Measurements from ENCODE around the gene MAD1L1. TPM values are rescaled to one million over a fixed set of nuclear protein-coding genes. Genes with fewer than 3 reads are reported as not detected.

MAD1L1 gene
- total RNA-seq, 1 donor from 2014 or later = 56.2 TPM

- Mint-ChIP-seq H3K27ac (no peak overlapping the region), H3K36me3 (ENCODE audit: low read depth) (peaks cover 4% of the 10 kb centered on the region), H3K9me3 (peaks cover 18% of the 10 kb centered on the region), H3K27me3 (ENCODE audit: insufficient read depth) (peaks cover 2% of the 10 kb centered on the region), H3K4me3 (no peak overlapping the region), H3K4me1 (ENCODE audit: low read depth) (peaks cover 4% of the 10 kb centered on the region)
- DNase-seq (ENCODE audit: low spot score) = no peak
- intact Hi-C loops (cut with micrococcal nuclease) = loop anchor here (2.0 kb wide), 1 partner anchor 19 kb away; no protein-coding TSS in a partner anchor
Observed at GRCh38 chr7:2019711-2020511, 212.8 kb downstream of the MAD1L1 start.

GRCh38 chr7:2019461-2019710 lies 213.4 kb downstream of the MAD1L1 start:
- H3K4me1 Mint-ChIP-seq (ENCODE audit: low read depth) = peaks cover 4% of the 10 kb centered on the region
- peaks cover 4% of the 10 kb centered on the region for H3K36me3 Mint-ChIP-seq (ENCODE audit: low read depth)
- no peak overlapping the region for H3K27ac Mint-ChIP-seq
- no peak overlapping the region for H3K4me3 Mint-ChIP-seq
- H3K27me3 Mint-ChIP-seq (ENCODE audit: insufficient read depth) = peaks cover 2% of the 10 kb centered on the region
- peaks cover 13% of the 10 kb centered on the region for H3K9me3 Mint-ChIP-seq
- no peak for DNase-seq (ENCODE audit: low spot score)
- intact Hi-C loops (cut with micrococcal nuclease) = no loop called here

DNA sequence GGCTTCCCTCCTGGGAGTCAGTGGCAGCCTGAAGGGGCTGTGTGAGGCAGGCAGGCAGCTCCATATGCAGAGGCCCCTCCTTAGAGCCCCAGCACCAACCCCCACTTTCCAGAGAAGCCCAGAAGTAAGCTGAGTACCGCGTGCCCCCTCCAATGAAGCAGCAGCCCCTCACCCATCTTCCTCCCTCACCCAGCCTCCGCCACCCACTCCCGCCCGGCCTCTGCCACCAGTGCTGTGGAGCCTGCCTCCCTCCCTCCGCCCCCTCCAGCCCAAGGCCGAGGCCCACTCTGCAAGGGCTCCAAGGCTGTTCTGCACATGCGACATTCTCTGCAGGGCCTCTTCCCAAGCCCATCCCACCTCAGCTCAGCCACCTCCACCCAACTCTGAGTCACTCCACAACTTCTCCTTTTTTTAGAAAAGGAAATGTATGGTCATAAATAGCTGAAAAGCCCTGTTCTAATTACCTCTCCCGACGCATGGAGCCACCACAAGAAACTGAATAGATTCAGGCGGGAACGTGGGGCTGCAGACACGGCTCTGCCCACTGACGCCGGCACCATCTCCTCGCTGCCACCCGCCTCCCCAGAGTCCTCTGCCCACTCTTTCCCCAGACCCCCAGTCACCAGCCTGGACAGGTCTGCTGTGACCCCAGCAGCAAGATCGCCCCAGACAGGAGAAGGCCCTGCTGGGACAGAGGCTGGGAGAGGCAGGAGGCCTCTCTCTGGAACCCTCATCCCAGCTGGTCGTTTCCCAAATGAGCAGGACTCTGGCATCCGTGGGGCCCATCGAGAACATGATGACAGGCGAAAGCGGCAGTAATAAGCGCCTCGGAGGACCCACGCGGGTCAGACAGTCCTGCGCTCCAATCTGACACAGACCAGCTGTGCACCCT lies 213.9 kb downstream of the MAD1L1 start:
- H3K27me3 Mint-ChIP-seq (ENCODE audit: insufficient read depth) = peaks cover 2% of the 10 kb centered on the region
- H3K9me3 Mint-ChIP-seq = peaks cover 8% of the 10 kb centered on the region
- H3K36me3 Mint-ChIP-seq (ENCODE audit: low read depth) = no peaks in the 10 kb centered on the region
- H3K4me3 Mint-ChIP-seq = no peak overlapping the region
- intact Hi-C loops (cut with micrococcal nuclease) = no loop called here
- peaks cover 4% of the 10 kb centered on the region for H3K4me1 Mint-ChIP-seq (ENCODE audit: low read depth)
- DNase-seq (ENCODE audit: low spot score) = no peak
- H3K27ac Mint-ChIP-seq = no peak overlapping the region

GRCh38 chr7:2017914-2018568 lies 214.7 kb downstream of the MAD1L1 start:
- Mint-ChIP-seq H3K9me3 (peaks cover 6% of the 10 kb centered on the region), H3K36me3 (ENCODE audit: low read depth) (peaks cover 3% of the 10 kb centered on the region), H3K4me1 (ENCODE audit: low read depth) (peaks cover 4% of the 10 kb centered on the region), H3K27ac (no peak overlapping the region), H3K4me3 (no peak overlapping the region), H3K27me3 (ENCODE audit: insufficient read depth) (peaks cover 2% of the 10 kb centered on the region)
- DNase-seq (ENCODE audit: low spot score) = no peak
- intact Hi-C loops (cut with micrococcal nuclease) = no loop called here

DNA sequence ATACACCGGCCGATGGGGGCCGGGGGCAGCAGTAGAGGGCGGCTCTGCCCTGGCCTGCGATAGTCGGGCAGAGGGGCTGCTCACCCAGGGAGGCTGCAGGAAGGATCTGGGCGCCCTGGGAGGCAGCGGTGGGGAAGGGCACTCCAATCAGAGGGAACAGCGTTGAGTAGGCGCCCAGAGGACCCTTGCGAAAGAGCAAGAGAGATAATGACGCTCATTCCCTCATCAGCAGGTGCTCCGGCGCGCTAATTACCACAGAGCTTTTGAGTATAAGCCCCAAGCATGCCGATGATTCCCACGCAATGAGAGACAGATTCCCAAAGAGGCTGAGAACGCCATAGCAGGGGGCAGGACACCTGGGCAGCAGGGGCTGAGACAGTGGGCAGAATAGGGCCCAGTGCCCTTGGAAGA lies 215.3 kb downstream of the MAD1L1 start:
- DNase-seq (ENCODE audit: low spot score) = no peak
- peaks cover 2% of the 10 kb centered on the region for H3K27me3 Mint-ChIP-seq (ENCODE audit: insufficient read depth)
- H3K4me1 Mint-ChIP-seq (ENCODE audit: low read depth) = peaks cover 4% of the 10 kb centered on the region
- intact Hi-C loops (cut with micrococcal nuclease) = no loop called here
- H3K4me3 Mint-ChIP-seq = no peak overlapping the region
- peaks cover 3% of the 10 kb centered on the region for H3K36me3 Mint-ChIP-seq (ENCODE audit: low read depth)
- peaks cover under 1% of the 10 kb centered on the region for H3K9me3 Mint-ChIP-seq
- H3K27ac Mint-ChIP-seq = no peak overlapping the region

- no peak overlapping the region for H3K4me3 Mint-ChIP-seq
- no peaks in the 10 kb centered on the region for H3K9me3 Mint-ChIP-seq
- peaks cover 2% of the 10 kb centered on the region for H3K27me3 Mint-ChIP-seq (ENCODE audit: insufficient read depth)
- H3K27ac Mint-ChIP-seq = no peak overlapping the region
- no peak for DNase-seq (ENCODE audit: low spot score)
- intact Hi-C loops (cut with micrococcal nuclease) = no loop called here
- peaks cover 3% of the 10 kb centered on the region for H3K36me3 Mint-ChIP-seq (ENCODE audit: low read depth)
- H3K4me1 Mint-ChIP-seq (ENCODE audit: low read depth) = peaks cover 4% of the 10 kb centered on the region
Observed at GRCh38 chr7:2016761-2017480, 215.8 kb downstream of the MAD1L1 start.

DNA sequence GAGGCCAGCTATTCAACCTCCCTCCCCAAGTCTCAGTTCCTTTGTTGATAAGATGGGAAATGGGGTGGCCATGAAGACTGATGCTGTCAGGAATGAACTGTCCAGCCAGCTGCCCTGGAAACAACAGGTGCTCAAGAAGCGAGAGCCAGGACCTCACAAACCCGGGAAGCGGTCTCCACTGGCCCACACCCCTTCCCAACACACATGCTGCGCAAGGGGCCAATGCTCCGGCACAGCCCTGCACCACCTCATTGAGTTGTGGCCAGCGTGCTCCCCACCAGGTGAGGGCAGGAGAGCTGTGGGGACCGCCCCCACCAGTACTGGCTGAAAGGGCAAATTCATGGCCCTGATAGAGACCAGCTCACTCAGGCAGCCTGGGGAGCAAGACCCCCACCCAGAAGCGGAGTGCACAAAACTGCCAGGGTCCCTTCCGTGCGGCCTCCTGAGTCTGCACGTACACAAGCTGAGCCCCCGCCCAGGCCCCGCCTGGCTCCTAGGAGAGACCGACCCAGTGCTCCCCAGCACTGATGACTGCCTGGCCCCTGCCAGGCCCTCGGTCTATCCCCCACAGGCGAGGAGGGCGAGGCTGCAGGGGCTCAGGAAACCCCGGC lies 216.6 kb downstream of the MAD1L1 start:
- H3K27ac Mint-ChIP-seq = no peak overlapping the region
- DNase-seq (ENCODE audit: low spot score) = no peak

GRCh38 chr7:2015251-2015871 lies 217.4 kb downstream of the MAD1L1 start:
- H3K36me3 Mint-ChIP-seq (ENCODE audit: low read depth) = peaks cover 3% of the 10 kb centered on the region
- intact Hi-C loops (cut with micrococcal nuclease) = no loop called here
- peaks cover 4% of the 10 kb centered on the region for H3K4me1 Mint-ChIP-seq (ENCODE audit: low read depth)
- H3K4me3 Mint-ChIP-seq = no peak overlapping the region
- no peaks in the 10 kb centered on the region for H3K27me3 Mint-ChIP-seq (ENCODE audit: insufficient read depth)
- no peak overlapping the region for H3K27ac Mint-ChIP-seq
- DNase-seq (ENCODE audit: low spot score) = no peak
- no peaks in the 10 kb centered on the region for H3K9me3 Mint-ChIP-seq

More for the DNA sequence above, 216.6 kb downstream of the MAD1L1 start:
- intact Hi-C loops (cut with micrococcal nuclease) = no loop called here
- H3K4me3 Mint-ChIP-seq = no peak overlapping the region
- H3K27me3 Mint-ChIP-seq (ENCODE audit: insufficient read depth) = no peaks in the 10 kb centered on the region
- H3K4me1 Mint-ChIP-seq (ENCODE audit: low read depth) = peaks cover 4% of the 10 kb centered on the region
- H3K36me3 Mint-ChIP-seq (ENCODE audit: low read depth) = peaks cover 3% of the 10 kb centered on the region
- no peaks in the 10 kb centered on the region for H3K9me3 Mint-ChIP-seq

DNA sequence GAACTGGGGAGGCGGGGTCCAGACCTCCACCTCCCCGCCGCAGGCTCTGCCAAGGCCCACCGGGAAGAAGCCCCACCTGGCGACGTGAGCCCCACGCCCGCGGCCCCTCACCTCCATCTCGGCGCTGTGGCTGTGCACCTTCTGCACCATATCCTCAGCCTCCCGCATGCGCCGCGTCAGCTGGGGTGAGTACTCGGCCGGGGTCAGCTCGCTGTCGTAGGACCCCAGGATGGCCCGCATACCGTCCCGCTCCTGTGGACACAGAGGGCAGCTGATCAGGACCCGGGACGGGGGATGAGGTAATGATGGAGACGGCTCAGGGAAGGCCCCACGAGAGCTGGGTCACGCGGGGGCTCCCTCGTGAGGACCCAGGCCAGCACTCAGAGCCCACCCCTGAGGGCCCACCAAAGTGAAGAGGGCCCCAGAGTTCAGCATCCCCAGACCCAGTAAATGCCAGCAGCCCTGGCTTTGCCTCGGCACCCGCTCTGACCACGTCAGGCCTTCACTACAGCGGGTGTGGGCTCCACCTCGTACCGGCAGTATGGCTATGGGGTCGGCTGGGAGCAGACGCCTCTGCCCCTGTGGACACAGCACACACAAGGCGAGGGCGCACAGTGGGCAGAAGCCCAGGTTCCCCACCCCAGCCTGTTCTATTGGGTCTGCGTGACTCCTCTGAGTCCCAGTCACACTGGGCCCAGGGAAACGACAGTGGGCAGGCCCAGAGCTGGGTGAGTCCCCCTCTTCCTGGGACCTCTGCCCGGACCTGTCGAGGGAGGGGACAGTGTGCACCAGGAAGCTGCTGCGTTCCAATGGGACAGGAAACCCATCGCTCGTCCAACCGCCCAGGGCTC lies 218.1 kb downstream of the MAD1L1 start:
- Mint-ChIP-seq H3K9me3 (no peaks in the 10 kb centered on the region), H3K36me3 (ENCODE audit: low read depth) (peaks cover 3% of the 10 kb centered on the region), H3K4me3 (no peak overlapping the region), H3K27me3 (ENCODE audit: insufficient read depth) (no peaks in the 10 kb centered on the region), H3K27ac (no peak overlapping the region), H3K4me1 (ENCODE audit: low read depth) (no peaks in the 10 kb centered on the region)
- intact Hi-C loops (cut with micrococcal nuclease) = no loop called here
- no peak for DNase-seq (ENCODE audit: low spot score)

DNA sequence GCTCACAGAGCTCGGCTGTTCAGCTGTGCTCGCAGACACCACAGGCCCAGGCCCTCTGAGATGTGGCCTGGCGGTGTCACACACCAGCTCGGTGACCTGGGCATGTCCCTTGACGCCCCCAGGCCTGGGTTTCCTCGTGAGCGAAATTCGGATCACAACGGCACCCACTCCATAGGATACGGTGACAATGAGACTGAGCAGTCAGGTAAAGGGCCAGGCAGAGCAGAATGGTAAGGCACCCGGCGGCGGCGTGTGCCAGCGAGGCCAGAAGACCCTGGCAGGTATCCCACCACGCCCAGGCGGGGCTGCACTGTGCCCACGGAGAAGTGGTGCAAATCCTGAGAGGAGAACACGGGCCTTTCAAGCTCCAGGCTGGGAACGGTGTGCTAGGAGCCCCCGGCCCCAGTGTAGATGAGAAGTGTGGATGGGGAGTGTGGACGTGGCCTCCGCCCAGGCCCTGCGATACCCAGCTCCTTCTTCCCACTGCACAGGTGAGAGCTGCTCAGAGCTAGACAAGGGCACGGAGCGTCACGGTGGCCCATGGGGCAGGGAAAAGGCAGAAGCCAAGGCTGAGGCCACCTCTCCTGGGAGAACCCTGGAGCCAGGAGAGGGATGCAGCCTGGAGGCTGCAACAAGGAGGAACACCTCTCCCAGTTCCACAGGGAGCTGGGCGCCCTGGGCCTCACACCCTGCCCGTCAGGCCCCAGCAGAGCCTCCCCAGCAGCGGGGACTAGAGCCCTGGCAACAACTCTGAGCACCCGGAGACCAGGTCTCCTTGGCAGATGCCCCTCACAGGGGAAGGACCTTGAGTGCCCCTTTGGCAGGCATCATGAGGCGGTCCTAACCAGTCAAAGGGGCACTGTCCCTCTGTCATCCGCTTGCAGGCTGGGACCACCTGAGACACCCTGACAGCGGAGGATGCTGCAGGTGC lies 219.1 kb downstream of the MAD1L1 start:
- no peaks in the 10 kb centered on the region for H3K4me1 Mint-ChIP-seq (ENCODE audit: low read depth)
- H3K36me3 Mint-ChIP-seq (ENCODE audit: low read depth) = peaks cover 3% of the 10 kb centered on the region

More for the DNA sequence above, 219.1 kb downstream of the MAD1L1 start:
- no peak overlapping the region for H3K4me3 Mint-ChIP-seq
- no peaks in the 10 kb centered on the region for H3K9me3 Mint-ChIP-seq
- DNase-seq (ENCODE audit: low spot score) = no peak
- no peaks in the 10 kb centered on the region for H3K27me3 Mint-ChIP-seq (ENCODE audit: insufficient read depth)
- no peak overlapping the region for H3K27ac Mint-ChIP-seq
- intact Hi-C loops (cut with micrococcal nuclease) = no loop called here
